ENCODE data around the gene ABCC5.

GRCh38 chr3:183941216-183941615, 76.5 kb downstream of the ABCC5 start:
- TF ChIP-seq POLR2AphosphoS5 (IDR thresholded peaks at IDR 0.05; ENCODE audit: borderline replicate concordance, low read depth, low read length) (no peak), EZH2 (IDR thresholded peaks at IDR 0.05) (no peak), FOXP2 (optimal IDR thresholded peaks at IDR 0.05; ENCODE audit: control extremely low read depth, extremely low read length, insufficient read depth) (no peak)

Measured in SK-N-MC (cell line).